ENCODE results near the gene CDH18. TPM values are rescaled to one million over a fixed set of nuclear protein-coding genes. Genes with fewer than 3 reads are reported as not detected.
"Not testable (repeated sequence)": the region's sequence is repeated elsewhere in the genome, so short reads cannot be mapped to it uniquely, and the experiment has no call there.

Gene CDH18
- total RNA-seq, 1 experiment from 2014 or later, result 5.3 TPM

GRCh38 chr5:19859020-19859419 is 129.0 kb downstream of the CDH18 start:
- DNase-seq (ENCODE audit: low spot score), result no peak

- peak; percentile 10 for DNase-seq (ENCODE audit: low spot score)
These were observed 132.1 kb downstream of the CDH18 start for GRCh38 chr5:19855931-19856330.

GRCh38 chr5:19855453-19855852 is 132.5 kb downstream of the CDH18 start:
- DNase-seq (ENCODE audit: low spot score), result no peak

- DNase-seq (ENCODE audit: low spot score), result peak; percentile 40
These were observed 133.0 kb downstream of the CDH18 start for GRCh38 chr5:19855031-19855430.

GRCh38 chr5:19853616-19854240 is 134.3 kb downstream of the CDH18 start:
- peak; percentile 68 for DNase-seq (ENCODE audit: low spot score)

GRCh38 chr5:19837536-19838174 is 150.3 kb downstream of the CDH18 start:
- peak; percentile 19 for DNase-seq (ENCODE audit: low spot score)

GRCh38 chr5:19835442-19835841 is 152.6 kb downstream of the CDH18 start:
- no peak for DNase-seq (ENCODE audit: low spot score)

GRCh38 chr5:19812720-19813119 is 175.3 kb downstream of the CDH18 start:
- DNase-seq (ENCODE audit: low spot score), result not testable (repeated sequence)

GRCh38 chr5:19806756-19807155 is 181.2 kb downstream of the CDH18 start:
- DNase-seq (ENCODE audit: low spot score), result no peak

GRCh38 chr5:19802686-19803085 is 185.3 kb downstream of the CDH18 start:
- DNase-seq (ENCODE audit: low spot score), result no peak

- peak; percentile 53 for DNase-seq (ENCODE audit: low spot score)
These were observed 192.8 kb downstream of the CDH18 start for GRCh38 chr5:19795218-19795617.

- DNase-seq (ENCODE audit: low spot score), result no peak
These were observed 197.1 kb downstream of the CDH18 start for GRCh38 chr5:19790829-19791466.

- no peak for DNase-seq (ENCODE audit: low spot score)
These were observed 205.4 kb downstream of the CDH18 start for GRCh38 chr5:19782566-19782965.

- DNase-seq (ENCODE audit: low spot score), result no peak
These were observed 210.6 kb downstream of the CDH18 start for GRCh38 chr5:19777363-19777762.

GRCh38 chr5:19776886-19777285 is 211.1 kb downstream of the CDH18 start:
- not testable (repeated sequence) for DNase-seq (ENCODE audit: low spot score)

GRCh38 chr5:19771174-19771835 is 216.7 kb downstream of the CDH18 start:
- DNase-seq (ENCODE audit: low spot score), result peak; percentile 52

GRCh38 chr5:19770396-19770795 is 217.6 kb downstream of the CDH18 start:
- DNase-seq (ENCODE audit: low spot score), result no peak

GRCh38 chr5:19767987-19768386 is 220.0 kb downstream of the CDH18 start:
- no peak for DNase-seq (ENCODE audit: low spot score)

- no peak for DNase-seq (ENCODE audit: low spot score)
These were observed 234.4 kb downstream of the CDH18 start for GRCh38 chr5:19753579-19753978.

GRCh38 chr5:19751326-19751725 is 236.7 kb downstream of the CDH18 start:
- DNase-seq (ENCODE audit: low spot score), result no peak

GRCh38 chr5:19745247-19745646 is 242.8 kb downstream of the CDH18 start:
- no peak for DNase-seq (ENCODE audit: low spot score)

GRCh38 chr5:19739671-19740070 is 248.3 kb downstream of the CDH18 start:
- no peak for DNase-seq (ENCODE audit: low spot score)

- peak; percentile 42 for DNase-seq (ENCODE audit: low spot score)
These were observed 253.2 kb downstream of the CDH18 start for GRCh38 chr5:19734776-19735175.
